HG03432 (cell line): ENCODE results near the gene SLC25A14.
"Not testable (repeated sequence)": the region's sequence is repeated elsewhere in the genome, so short reads cannot be mapped to it uniquely, and the experiment has no call there.

Experiments used
- ATAC-seq: cut with Tn5 transposase; IDR thresholded peaks from one replicate; pipeline ENCODE4 v1.9.1; 2021; ENCODE audit warnings: mild to moderate bottlenecking, moderate library complexity; ENCODE audit not compliant: unreplicated experiment

SLC25A14 gene

DNA sequence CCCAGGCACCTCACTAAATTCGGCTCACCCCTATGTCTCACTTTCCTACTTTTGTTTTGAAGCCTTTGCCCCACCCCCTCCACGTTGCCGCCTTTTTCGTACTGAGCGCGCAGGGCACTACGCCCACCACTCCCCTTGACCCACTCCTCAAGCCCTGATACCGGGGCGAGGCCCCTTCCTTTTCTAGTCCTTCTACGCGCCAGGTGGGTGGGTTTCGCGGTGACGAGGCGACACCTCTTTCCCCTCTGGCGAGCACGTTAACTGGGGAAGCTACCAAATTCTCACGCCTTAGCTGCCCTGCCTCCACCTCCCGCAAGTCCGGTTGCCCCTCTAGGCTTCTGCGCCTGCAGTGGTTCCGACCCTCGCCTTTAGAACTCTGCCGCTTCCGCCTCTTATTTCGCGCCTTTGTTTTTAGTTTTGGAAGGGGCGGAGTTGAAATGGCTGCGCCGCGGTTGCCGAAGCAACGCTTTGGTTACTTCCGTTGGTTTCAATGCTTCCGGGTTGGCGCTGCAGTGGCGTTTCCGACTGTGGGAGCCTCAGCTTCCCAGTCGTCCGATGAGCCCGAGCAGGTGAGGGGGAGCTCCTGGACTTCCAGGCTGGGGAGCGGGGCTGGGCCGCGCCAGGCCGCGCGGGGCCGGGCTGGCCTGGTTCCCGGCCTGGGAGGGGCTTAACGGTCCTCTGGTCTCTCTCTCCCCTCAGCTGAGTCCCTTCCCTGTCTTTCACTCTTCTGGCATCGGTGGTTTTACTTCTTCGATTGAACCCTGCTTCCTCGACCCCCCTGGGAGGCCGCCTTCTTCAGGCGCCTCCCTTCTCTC lies at the start of gene SLC25A14:
TSS of gene SLC25A14 (plus strand) at position 512 of the 815 bp plus-strand sequence. CDS start 360 bp downstream, outside the sequence.
- ATAC-seq = peak; percentile 98

DNA sequence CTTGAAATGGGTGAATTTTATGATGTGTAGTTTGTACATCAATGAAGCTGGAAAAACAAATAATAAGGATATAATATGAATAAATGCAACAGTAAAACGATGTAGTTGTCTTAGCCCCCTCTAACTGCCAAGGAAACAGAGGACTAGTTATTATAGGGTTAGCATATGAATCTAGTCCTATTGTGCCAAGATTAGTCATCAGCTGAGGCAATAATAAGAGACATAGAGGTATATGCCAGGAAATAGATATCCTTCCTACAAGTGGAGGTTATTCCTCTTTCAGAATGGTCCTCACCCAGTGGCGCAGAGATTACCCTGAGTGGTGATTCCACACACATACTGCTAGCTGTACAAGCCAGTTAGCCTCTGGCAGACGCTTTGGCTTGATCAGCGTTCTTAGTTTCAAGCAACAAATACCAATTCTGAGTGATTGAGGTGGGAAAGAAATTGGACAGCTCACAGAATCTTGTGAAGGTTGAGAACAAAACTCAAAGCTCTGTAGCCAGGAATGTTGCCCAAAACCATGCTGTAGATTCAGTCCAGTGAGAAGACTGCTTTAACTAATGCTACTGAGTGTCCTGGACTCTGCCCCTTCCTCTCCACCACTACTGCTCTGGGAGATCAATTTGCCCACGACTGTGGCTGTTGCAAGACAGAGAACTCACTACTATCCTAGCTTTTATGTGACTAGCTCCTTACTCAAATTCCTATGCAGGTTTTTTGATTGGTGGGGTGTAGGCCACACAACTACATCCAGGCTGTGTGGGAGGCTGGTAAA lies 44.0 kb upstream of the SLC25A14 start:
- no peak for ATAC-seq

- no peak for ATAC-seq
Observed at GRCh38 chrX:130296297-130296678, 43.4 kb upstream of the SLC25A14 start.

DNA sequence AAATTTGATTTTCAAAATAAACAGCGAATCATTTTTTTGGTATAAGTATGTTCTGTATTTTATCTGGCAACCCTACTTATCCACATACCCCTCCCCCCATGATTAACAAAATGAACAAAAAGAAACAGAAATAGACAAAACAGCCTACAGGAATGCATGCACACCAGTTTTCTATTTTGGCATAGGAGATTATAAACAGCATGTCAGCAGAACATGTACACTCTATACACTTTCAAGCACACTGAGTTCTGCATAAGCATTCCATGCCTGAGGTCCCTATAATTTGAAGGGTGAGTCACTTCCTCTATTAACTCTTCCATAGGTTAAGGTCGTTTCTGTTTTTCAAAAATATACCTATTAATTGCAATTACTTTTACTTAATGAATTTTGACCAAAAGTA lies 43.0 kb upstream of the SLC25A14 start:
- ATAC-seq = no peak

GRCh38 chrX:130299279-130300009 lies 40.3 kb upstream of the SLC25A14 start:
- ATAC-seq = no peak

- no peak for ATAC-seq
Observed at GRCh38 chrX:130300010-130300282, 39.8 kb upstream of the SLC25A14 start.

- ATAC-seq = no peak
Observed at GRCh38 chrX:130301405-130301804, 38.3 kb upstream of the SLC25A14 start.

- ATAC-seq = no peak
Observed at GRCh38 chrX:130301977-130302376, 37.7 kb upstream of the SLC25A14 start.

DNA sequence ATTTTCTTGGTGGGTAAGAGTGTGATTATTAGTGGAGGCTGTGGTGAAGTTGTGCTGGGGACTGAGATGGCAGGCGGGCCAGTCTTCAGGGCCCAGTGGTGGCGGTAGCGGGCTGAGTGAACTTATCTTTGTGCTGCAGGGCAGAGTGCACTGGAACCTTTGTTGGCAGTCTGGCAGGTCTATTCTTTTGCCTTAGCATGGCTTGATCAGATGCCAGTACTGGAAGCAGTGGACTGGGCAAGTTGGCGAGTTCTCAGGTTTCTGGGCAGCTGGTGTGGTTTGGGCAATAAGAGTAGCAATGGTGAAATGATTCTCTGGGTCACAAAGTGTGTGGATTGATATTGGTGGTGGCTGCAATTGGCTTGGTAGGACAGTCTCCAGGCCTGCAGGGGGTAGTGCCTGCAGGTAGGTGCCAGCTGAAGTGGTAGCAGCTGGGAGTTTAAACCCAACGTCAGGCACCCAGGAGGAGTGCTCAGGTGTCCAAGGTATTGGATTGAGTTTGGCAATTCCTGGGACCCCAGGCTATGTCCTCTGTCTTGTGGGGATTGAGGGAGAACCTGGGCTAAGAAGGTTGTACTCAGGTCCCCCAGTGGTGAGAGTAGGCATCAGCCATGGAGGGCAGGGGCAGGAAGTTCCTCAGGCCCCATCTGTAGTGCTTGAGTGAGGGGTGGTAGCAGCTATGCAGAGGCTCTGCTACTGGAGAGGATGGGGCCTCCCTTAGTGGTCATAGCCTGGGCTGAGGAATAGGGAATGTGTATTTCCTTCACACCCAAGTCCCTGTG lies 34.9 kb upstream of the SLC25A14 start:
- ATAC-seq = no peak

- ATAC-seq = not testable (repeated sequence)
Observed at GRCh38 chrX:130319886-130320285, 19.8 kb upstream of the SLC25A14 start.

DNA sequence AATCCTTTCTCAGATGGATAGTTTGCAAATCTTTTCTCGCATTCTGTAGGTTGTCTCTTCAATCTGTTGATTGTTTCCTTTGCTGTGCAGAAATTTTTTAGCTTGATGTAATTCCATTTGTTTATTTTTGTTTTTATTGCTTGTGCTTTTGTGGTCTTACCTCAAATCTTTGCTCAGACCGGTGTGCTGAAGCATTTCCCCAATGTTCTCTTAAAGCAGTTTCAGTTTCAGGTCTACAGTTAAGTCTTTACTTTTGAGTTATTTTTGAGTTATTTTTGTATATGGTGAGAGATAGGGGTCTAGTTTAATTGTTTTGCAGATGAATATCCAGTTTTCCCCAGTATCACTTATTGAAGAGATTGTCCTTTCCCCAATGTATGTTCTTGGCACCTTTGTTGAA lies 18.2 kb upstream of the SLC25A14 start:
- peak; percentile 69 for ATAC-seq

DNA sequence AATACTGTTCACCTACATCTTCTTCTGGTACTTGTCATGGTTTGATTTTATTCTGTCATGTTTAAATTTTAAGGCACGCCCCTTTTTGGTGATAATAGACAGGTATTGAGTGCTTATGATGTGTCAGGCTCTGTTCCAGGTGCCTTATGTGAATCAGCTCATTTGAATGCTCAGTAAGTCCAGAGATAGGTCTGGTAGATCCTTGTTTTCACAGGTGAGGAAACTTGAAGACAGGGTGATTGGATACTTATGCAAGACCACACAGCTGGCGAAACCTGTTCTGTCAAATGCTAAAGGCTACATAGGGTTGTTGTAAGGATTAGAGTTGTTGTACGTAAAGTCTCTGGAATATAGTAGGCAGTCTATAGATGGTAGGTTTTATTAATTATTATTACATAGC lies 9.6 kb upstream of the SLC25A14 start:
- no peak for ATAC-seq

- ATAC-seq = peak; percentile 83
Observed at GRCh38 chrX:130330706-130331105, 9.0 kb upstream of the SLC25A14 start.

- no peak for ATAC-seq
Observed at GRCh38 chrX:130336531-130336930, 3.2 kb upstream of the SLC25A14 start.

GRCh38 chrX:130338869-130339268 lies 850 bp upstream of the SLC25A14 start:
- ATAC-seq = not testable (repeated sequence)

DNA sequence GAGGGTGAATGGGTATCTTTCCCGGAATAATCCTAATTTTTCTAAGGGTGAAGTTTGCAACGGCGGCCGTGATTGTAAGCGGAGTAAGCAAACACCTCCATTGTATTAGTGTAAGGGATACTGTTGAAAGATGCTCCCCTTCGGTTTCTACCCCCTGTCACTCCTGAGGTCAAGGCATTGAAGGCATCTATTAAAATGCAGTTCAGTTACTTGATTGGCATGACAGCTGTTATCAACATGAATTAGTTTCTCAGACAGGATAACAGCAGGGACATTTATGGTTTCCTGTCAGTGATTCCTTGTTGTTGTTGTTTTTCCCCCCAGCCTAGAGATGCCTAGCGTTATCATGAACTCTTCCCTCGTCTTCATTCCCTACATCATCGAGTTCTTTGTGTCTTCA lies 552 bp downstream of the SLC25A14 start:
- ATAC-seq = peak; percentile 13

DNA sequence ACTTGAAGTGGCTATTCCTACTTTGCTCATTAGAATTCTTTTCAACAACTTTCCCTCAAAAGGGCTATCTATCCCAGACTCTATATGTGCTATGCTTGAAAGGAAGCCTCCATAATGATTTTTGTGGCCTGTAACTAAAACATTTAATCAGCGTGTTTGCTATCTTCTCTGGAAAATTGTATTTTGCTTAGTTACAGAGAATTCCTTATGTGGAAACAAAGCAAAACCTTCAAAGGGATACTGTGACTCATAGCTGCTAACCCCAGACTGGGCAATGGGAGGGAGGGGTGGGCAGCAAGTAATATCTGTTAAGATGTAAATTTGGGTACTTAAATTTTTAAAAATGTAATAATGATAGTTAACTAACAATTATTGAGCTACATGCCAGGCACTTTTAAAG lies 3.7 kb downstream of the SLC25A14 start:
- ATAC-seq = no peak

DNA sequence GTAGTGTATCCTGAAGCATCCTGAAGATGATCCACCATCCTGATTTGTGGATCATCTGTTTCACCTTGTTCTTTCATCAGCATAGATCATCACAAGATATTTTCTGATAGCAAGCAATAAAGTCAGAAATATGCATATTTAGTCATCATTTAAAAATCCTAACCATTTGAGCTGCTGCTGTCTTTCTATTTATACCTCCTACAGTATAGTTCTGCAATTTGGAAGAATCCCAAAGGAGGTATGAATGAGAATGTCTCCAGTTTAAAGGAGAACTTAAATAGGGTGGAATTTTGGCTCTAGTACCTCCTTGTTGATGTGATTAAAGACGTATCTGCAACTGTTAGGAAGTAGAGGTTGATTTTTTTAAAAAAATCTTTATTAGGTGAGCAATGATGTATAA lies 7.6 kb downstream of the SLC25A14 start:
- ATAC-seq = no peak

DNA sequence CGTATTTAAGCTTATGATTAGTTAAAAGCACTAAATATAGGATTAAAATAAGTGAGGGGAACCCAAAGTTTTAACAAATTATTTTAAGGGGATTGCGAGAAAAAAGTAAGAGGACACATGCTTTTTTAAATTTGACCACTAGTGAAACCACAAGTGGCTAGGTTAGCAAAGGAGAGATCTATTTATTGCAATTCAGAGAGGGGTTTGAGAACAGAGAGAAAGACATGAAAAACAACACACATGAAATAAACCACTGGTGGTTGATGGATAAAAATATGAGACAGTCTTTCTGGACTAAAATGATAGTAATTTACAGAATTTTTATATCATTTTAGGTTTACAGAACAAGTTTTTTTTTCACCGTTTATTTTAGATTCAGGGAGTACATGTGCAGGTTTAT lies 11.8 kb downstream of the SLC25A14 start:
- ATAC-seq = no peak

- ATAC-seq = not testable (repeated sequence)
Observed at GRCh38 chrX:130352050-130352449, 12.3 kb downstream of the SLC25A14 start.

- ATAC-seq = no peak
Observed at GRCh38 chrX:130376077-130376476, 36.4 kb downstream of the SLC25A14 start.
